Measurements from ENCODE around the gene LIPT2.
"Not testable (repeated sequence)": the region's sequence is repeated elsewhere in the genome, so short reads cannot be mapped to it uniquely, and the experiment has no call there.

Gene LIPT2

GRCh38 chr11:74492974-74493790, at the start of gene LIPT2:
LIPT2 (minus strand) TSS chr11:74493724; CDS start chr11:74493703, 21 bp downstream.
- DNase-seq = peak; percentile 99

DNA sequence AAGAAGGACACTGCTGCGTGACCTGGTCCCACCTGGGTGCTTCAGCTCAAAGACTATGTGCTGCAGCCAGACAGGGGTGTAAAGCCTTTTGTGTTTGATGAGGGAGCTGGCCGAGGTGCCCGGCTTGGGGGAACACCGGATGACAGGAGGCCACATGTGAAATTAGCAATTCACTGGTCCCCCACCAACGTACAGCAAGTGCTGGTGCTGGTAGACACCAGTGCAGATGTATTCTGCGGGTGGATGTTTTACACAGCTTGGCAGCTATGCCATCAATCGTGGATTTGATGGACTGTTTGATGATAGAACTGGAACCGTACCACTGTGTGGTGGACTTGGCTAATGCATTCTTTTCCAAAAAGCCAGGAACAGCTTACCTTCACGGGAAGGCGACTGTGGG, 47.9 kb upstream of the LIPT2 start:
- no peak for DNase-seq

- DNase-seq = no peak
Measured at GRCh38 chr11:74540270-74540669, 46.7 kb upstream of the LIPT2 start.

GRCh38 chr11:74538680-74539079, 45.2 kb upstream of the LIPT2 start:
- no peak for DNase-seq

DNA sequence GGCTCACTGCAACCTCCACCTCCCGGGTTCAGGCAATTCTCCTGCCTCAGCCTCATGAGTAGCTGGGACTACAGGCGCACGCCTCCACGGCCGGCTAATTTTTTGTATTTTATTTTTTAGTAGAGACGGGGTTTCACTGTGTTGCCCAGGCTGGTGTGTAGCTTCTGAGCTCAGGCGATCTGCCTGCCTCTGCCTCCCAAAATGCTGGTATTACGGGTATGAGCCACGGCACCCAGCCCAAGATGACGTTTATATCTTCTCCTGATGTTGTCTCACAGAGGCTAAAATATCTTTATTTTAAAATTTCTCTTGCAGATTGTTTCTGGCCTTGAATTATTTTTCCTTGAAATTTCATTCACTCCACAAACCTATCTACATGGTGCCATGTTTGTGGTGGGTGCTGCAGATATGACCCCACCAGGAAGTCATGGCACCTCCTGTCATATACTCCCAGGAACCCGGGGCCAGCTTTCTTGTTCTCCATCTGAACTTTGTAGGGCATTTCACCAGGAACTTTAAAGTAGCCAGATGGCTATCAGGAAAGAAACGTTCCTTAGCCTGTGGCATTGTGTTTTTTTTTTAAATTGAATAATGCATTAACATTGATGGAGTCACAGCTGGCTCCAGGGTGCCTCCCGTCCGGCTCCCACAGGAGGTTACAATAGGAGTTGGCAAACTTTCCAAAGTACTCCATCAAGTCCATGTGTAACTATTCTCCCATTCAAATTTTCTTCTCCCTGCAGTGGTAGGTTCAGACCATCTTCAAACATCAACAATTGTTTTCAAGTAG, 42.0 kb upstream of the LIPT2 start:
- DNase-seq = no peak

DNA sequence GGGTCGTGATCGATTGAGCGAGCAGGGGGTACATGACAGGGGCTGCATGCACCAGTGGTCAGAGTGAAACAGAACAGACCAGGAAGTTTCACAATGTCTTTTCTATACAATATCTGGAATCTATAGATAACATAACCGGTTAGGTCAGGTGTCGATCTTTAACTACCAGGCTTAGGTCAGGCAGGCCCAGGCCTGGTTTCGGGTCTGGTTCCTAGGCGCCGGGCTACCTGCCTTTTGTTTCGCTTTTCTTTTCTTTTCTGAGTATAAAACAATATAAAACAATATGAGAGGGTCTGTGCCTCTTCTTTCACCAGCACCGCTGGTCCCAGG, 41.4 kb upstream of the LIPT2 start:
- DNase-seq = not testable (repeated sequence)

- no peak for DNase-seq
Measured at GRCh38 chr11:74534216-74534945, 40.9 kb upstream of the LIPT2 start.

- no peak for DNase-seq
Measured at GRCh38 chr11:74533421-74533820, 39.9 kb upstream of the LIPT2 start.

- no peak for DNase-seq
Measured at GRCh38 chr11:74532501-74533246, 39.1 kb upstream of the LIPT2 start.

- DNase-seq = no peak
Measured at GRCh38 chr11:74524978-74525377, 31.5 kb upstream of the LIPT2 start.

- DNase-seq = no peak
Measured at GRCh38 chr11:74524501-74524900, 31.0 kb upstream of the LIPT2 start.

DNA sequence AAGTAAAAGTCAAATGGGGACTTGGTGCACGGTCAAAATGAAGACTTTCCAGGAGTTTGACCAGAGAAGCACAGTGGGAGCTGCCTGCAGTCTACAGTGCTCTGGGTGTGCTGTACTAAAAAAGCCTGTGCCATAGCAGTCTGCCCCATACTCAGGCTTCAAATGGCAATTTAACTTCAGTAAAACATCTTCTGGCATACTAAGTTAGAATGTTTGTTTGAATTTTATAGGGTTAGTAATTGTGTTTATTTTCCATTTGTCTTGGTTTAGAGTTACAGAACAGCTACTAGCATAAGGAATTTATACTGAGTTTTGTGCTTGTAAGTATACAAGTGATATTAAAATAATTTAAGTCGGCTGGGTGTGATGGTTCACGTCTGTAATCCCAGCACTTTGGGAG, 29.3 kb upstream of the LIPT2 start:
- DNase-seq = no peak

GRCh38 chr11:74521666-74522252, 28.2 kb upstream of the LIPT2 start:
- DNase-seq = no peak

DNA sequence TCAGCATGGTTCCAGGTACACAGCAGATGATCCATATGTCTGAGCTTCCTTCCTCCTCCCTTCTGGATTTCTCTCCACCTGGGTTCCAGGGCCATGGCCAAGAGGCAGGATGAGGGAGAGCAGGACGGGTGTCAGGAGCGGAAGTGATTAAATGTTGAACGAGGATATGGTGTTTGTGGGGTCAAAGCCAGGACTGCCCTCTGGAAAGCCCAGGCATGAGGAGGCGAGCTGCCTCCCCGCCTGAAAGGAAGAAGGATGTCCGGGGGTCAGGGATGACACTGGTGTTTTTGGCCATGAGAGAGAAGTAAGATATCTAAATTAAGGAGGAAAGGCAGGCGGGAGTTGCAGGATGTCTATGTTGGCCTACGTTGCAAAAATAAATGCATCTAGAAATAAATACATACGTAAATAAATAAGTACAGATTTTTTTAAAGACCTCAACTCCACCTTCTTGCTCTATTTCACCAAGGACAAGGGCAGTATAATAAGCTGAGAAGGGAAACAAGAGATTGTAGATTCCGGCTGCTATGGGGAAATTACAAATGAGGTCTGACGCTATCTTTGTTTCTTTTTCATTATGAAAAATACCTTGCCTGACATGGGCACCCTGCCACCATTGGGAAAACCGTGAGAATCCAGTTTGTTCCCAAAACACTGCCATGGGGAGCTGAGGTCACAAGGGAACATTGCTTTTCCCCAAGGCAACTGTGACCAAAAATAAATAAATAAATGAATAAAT, 27.6 kb upstream of the LIPT2 start:
- no peak for DNase-seq

DNA sequence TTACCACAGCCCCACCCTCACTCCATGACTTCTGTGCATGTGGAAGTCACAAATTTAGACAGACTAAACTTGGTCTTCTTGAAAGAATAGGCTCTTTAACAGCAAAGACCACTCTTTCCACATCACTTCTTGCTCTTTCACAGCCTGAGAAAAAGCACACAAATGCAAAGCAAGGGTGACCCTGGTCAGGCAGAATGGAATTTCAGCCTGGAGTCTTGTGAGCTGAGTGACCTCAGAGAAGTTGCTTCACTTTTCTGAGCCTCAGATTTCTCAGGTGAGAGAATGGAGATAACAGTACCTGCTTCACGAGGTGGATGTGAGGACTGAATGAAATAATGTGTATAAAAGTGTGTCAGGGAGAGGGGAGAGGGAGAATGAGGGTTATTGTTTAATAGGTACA, 26.8 kb upstream of the LIPT2 start:
- DNase-seq = no peak

DNA sequence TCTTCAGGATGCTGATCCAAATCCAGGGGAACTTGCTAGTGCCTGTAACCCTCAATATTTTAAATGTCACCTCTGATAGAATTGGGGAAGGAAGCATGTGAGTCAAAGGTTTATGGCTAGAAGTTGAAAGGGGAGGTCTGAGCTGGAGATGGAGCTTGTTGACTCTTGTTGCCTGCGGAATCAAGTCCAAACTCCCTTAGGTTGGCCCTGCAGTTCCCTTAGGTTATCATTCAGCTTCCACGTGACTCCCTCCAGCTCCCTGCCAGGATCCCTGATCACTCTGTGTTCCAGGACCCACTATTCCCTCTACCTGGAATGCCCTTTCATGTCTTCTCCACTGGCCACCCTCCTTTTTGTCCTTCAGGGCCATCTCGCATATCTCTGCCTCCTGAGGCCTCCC, 26.2 kb upstream of the LIPT2 start:
- no peak for DNase-seq

- DNase-seq = not testable (repeated sequence)
Measured at GRCh38 chr11:74517592-74517991, 24.1 kb upstream of the LIPT2 start.

DNA sequence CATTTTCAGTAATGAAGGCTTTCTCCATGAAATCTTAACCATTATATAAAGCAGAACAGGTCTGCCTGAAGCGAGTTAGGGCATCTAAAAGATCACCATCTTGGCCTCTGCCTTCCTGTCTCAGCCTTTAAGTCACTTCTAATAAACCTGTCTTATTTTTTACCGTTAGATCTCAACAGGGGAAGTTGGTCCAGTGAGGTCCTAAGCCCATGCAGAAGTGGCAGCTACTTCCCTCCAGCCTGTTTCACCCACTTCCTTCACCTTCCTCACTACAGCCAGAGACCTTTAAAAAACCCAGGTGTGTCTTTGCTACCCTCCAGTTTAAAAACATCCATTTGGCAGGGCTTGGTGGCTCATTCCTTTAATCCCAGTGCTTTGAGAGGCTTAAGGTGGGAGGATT, 14.1 kb upstream of the LIPT2 start:
- DNase-seq = no peak

DNA sequence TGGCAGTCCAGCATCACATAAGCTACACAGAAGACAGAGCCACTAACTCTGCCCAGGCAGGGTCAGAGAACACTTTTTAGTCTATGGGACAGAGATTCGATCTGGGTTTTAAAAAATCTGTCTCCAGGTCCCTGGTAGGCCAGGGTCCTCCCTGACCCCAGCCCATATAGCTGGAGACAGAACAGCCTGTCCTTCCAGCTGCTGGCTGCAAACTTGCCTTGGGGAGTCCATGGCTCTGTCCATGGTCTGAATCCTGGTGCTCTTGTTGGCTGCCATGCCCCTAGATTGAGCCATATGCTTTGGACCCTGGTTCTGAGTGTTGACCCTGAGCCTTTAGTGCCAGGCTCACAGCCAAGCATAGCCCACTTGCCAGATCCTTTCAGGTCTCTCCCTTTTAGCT, 13.3 kb upstream of the LIPT2 start:
- no peak for DNase-seq

- DNase-seq = no peak
Measured at GRCh38 chr11:74505911-74506310, 12.4 kb upstream of the LIPT2 start.

DNA sequence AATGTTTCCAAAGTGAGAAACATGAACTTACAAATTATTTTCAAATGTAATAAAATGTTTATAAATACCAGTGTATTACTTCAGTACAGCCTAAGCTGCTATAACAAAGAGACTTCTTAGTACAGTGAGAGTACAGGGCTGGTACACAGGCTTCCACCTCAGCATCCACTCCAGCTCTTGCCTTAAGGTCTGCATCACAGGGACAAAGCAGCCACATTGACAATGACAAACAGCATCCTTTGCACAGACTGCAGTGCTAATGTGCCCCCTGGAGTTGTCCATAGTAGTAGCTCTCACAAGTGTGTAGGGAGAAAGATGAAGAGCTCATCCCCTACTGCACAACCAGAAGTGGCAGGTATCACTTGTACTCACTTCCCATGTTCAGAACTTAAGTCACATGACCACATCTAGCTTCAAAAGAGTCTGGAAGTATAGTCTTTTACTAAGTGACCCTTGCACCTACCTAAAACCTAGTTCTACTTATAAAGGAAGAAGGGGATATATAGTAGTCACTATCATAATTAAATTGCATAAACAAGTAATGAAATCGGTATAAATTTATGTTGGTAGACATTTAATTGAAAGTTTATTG, 10.7 kb upstream of the LIPT2 start:
- DNase-seq = no peak
